Loucy (cell line): Measurements from ENCODE around the gene EFCAB7.

Experiments
- EZH2phosphoT487 ChIP-seq: fragments of 200-600 bp; IDR thresholded peaks from 2 replicates; pipeline ENCODE4 v1.6.1; 2018; ENCODE audit warnings: antibody characterized with exemption, mild to moderate bottlenecking, moderate library complexity, borderline replicate concordance
- TF ChIP-seq, protein P1 (sequence below): fragments of 200-600 bp; sonication (generic); conservative IDR thresholded peaks from 2 replicates; pipeline ENCODE4 v1.5.1; 2014; ENCODE audit warnings: mild to moderate bottlenecking, antibody characterized with exemption, low read length

DNA sequence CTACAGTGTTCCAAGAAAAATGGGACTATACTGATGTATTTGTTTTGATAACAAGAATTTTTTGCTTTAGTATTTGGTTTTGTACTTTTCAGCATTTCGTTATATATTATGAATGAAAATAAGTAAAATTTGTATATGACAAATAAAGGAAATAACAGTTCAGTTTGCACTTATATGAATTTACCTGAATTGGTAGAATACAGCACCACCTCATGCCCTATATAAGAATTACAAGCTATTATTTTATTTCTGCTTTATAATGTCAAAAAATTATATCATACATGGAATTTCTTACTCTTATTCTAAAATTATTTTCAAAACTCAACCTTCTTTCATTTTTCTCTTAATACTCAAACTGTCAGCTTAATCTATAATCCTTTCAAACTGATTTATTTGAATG is 14.6 kb downstream of the EFCAB7 start:
- TF ChIP-seq EZH2phosphoT487, result no peak
- TF ChIP-seq, protein P1, sequence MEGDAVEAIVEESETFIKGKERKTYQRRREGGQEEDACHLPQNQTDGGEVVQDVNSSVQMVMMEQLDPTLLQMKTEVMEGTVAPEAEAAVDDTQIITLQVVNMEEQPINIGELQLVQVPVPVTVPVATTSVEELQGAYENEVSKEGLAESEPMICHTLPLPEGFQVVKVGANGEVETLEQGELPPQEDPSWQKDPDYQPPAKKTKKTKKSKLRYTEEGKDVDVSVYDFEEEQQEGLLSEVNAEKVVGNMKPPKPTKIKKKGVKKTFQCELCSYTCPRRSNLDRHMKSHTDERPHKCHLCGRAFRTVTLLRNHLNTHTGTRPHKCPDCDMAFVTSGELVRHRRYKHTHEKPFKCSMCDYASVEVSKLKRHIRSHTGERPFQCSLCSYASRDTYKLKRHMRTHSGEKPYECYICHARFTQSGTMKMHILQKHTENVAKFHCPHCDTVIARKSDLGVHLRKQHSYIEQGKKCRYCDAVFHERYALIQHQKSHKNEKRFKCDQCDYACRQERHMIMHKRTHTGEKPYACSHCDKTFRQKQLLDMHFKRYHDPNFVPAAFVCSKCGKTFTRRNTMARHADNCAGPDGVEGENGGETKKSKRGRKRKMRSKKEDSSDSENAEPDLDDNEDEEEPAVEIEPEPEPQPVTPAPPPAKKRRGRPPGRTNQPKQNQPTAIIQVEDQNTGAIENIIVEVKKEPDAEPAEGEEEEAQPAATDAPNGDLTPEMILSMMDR, result peak; percentile 69
